Measurements from ENCODE around the gene IFITM5. TPM values are rescaled to one million over a fixed set of nuclear protein-coding genes. Genes with fewer than 3 reads are reported as not detected.

IFITM5 gene
- total and polyA plus RNA-seq, 9 of the 15 experiments (the other 6 are each of a cell fraction or from before 2014, with no cell fraction given), result 0.19 TPM; not detected in 8

GRCh38 chr11:261624-262023 is 37.7 kb downstream of the IFITM5 start:
- WGBS (ENCODE audit: insufficient coverage, low coverage, missing lambda C conversion rate), result 45% methylated on average over 4 of the region's 4 CpGs
- no peaks in the 10 kb centered on the region for H4K20me1 ChIP-seq (replicated peaks; ENCODE audit: control insufficient read depth, insufficient read depth, low read length)
- intact Hi-C loops (cut with micrococcal nuclease), result no loop called here
- H3K36me3 ChIP-seq (ENCODE audit: control insufficient read depth, insufficient read depth, low read length), result no peaks in the 10 kb centered on the region
- DNase-seq (ENCODE audit: extremely low read depth in 1 of 4, low spot score in 3 of 4) (no peak), FAIRE-seq (no peak), ATAC-seq (no peak)
- H3K79me2 ChIP-seq (ENCODE audit: control insufficient read depth, insufficient read depth, low read length), result no peaks in the 10 kb centered on the region
- H3K9me1 ChIP-seq (ENCODE audit: control insufficient read depth, insufficient read depth, low read length), result no peaks in the 10 kb centered on the region
- no peaks in the 10 kb centered on the region for H3K27me3 ChIP-seq (ENCODE audit: control insufficient read depth in 2 of 2, insufficient read depth in 2 of 2, low read length in 2 of 2)
- H3K4me2 ChIP-seq (ENCODE audit: insufficient read depth, low read length), result no peak overlapping the region
- H3K4me3 ChIP-seq, result no peak overlapping the region
- H3K9ac ChIP-seq (ENCODE audit: insufficient read depth in 1 of 2, low read depth in 2 of 2, low read length in 2 of 2), result no peak overlapping the region
- H2AFZ ChIP-seq (ENCODE audit: low read depth, low read length), result no peak overlapping the region
- CTCF ChIA-PET (ENCODE audit: low intra/inter-chr PET ratio), result no interaction called here
- in situ Hi-C loops (cut with MboI), result no loop called here
- no peak for TF ChIP-seq ZNF274 (IDR thresholded peaks at IDR 0.05; ENCODE audit: borderline replicate concordance, low read depth, low read length)
- no peak for TF ChIP-seq POLR2A (conservative IDR thresholded peaks at IDR 0.05)
- no peak for TF ChIP-seq TBP (optimal IDR thresholded peaks at IDR 0.05; ENCODE audit: low read depth, low read length)
- no peak for TF ChIP-seq SAP30 (IDR thresholded peaks at IDR 0.05; ENCODE audit: borderline replicate concordance, insufficient read depth, low read depth, low read length, poor library complexity, severe bottlenecking)
- TF ChIP-seq GATAD2A (IDR thresholded peaks at IDR 0.05), result no peak
- TF ChIP-seq CBX5 (IDR thresholded peaks at IDR 0.05; ENCODE audit: borderline replicate concordance, low read depth), result 0 out of 2 replicates have a peak, but pooled peaks have one; percentile 57
- TF ChIP-seq ZNF75A (CRISPR knock-in tag; IDR thresholded peaks at IDR 0.05), result no peak
- TF ChIP-seq HNRNPH1 (optimal IDR thresholded peaks at IDR 0.05; ENCODE audit: low read depth, low read length), result no peak
- TF ChIP-seq ZFP30 (CRISPR knock-in tag; IDR thresholded peaks at IDR 0.05; ENCODE audit: borderline replicate concordance), result no peak
- TF ChIP-seq MBD1 (CRISPR knock-in tag; IDR thresholded peaks at IDR 0.05), result no peak
- TF ChIP-seq MTA3 (IDR thresholded peaks at IDR 0.05; ENCODE audit: borderline replicate concordance), result 0 out of 2 replicates have a peak, but pooled peaks have one; percentile 40
- no peak for TF ChIP-seq NUFIP1 (IDR thresholded peaks at IDR 0.05; ENCODE audit: partially characterized antibody)
- no peak for TF ChIP-seq POLR2G (IDR thresholded peaks at IDR 0.05; ENCODE audit: low read depth, low read length)
- no peak for TF ChIP-seq KDM1A (IDR thresholded peaks at IDR 0.05)
- no peak for TF ChIP-seq GTF3C2 (IDR thresholded peaks at IDR 0.05; ENCODE audit: borderline replicate concordance, extremely low read depth, insufficient read length)
- no peak for TF ChIP-seq NBN (IDR thresholded peaks at IDR 0.05; ENCODE audit: low read depth)
- TF ChIP-seq ZNF780A (CRISPR knock-in tag; IDR thresholded peaks at IDR 0.05), result no peak
- TF ChIP-seq CBX3 (IDR thresholded peaks at IDR 0.05; ENCODE audit: borderline replicate concordance in 1 of 2, low read length in 2 of 2), result peak in 1 of 2 experiments; percentile 49; a peak in 1 of 3 replicates
- TF ChIP-seq STAG1 (CRISPR knock-in tag; IDR thresholded peaks at IDR 0.05; ENCODE audit: borderline replicate concordance), result no peak
- TF ChIP-seq ZNF431 (CRISPR knock-in tag; IDR thresholded peaks at IDR 0.05), result no peak
- H3K27ac ChIP-seq (ENCODE audit: extremely low read depth, low read depth, low read length), result no peak overlapping the region
- peaks cover 9 to 19% of the 10 kb centered on the region in 2 experiments for H3K4me1 ChIP-seq (replicated peaks in 1 of 2; ENCODE audit: control insufficient read depth in 2 of 2, insufficient read depth in 2 of 2, low read length in 2 of 2)
- peaks cover 4% of the 10 kb centered on the region for H3K9me3 ChIP-seq (replicated peaks; ENCODE audit: control insufficient read depth, insufficient read depth, low read depth, low read length)
- no TSS peak for BruUV-seq (replicated peaks)
- POLR2A ChIA-PET, result interaction anchor here (1.3 kb wide), 1 partner anchor 10 kb away, joined by 3 read pairs; no protein-coding TSS in a partner anchor

Data from K562 (cell line).